CD4-positive, alpha-beta T cell (primary cell): ENCODE measurements around the gene BANP. TPM values are rescaled to one million over a fixed set of nuclear protein-coding genes. Genes with fewer than 3 reads are reported as not detected.

Experiments used
- ATAC-seq: fragments of 200-7000 bp; cut with Tn5 transposase; one replicate; pipeline ENCODE4 v1.10.0; 2022; ENCODE audit warnings: mild to moderate bottlenecking; ENCODE audit not compliant: poor library complexity
- CTCF ChIA-PET: fragments of 350-600 bp; sonication (Branson Sonifier 250); formaldehyde crosslinking; loops from one replicate; lab custom pipeline; 2021; ENCODE audit warnings: antibody characterized with exemption, inconsistent platforms; lab: Charles Lee
- POLR2A ChIA-PET: fragments of 350-600 bp; sonication (Branson Sonifier 250); formaldehyde crosslinking; loops from one replicate; lab custom pipeline; 2021; ENCODE audit warnings: antibody characterized with exemption, inconsistent platforms; lab: Charles Lee
- DNase-seq, 14 experiments: peaks; one replicate each; pipeline ENCODE4 v3.0.0-alpha.2; 2013 to 2020; ENCODE audit warnings: mixed read lengths in 2 of 14
- H3K27ac ChIP-seq, 2 donors: one replicate each; pipeline versions ENCODE4 v1.5.1 to v1.7.0; 2013; ENCODE audit warnings: low read length in 2 of 2, low read depth in 1 of 2, mild to moderate bottlenecking in 1 of 2
- H3K27me3 ChIP-seq, 2 experiments: 1 replicate in 1 of 2; 2 replicates in 1 of 2; pipeline versions ENCODE4 v1.6.1 to v1.7.0; 2013; ENCODE audit warnings: low read length in 2 of 2, control low read depth in 1 of 2, mild to moderate bottlenecking in 1 of 2, moderate library complexity in 1 of 2; ENCODE audit not compliant: insufficient read depth in 2 of 2, control insufficient read depth in 1 of 2
- H3K36me3 ChIP-seq: one replicate; pipeline ENCODE4 v1.6.1; 2013; ENCODE audit warnings: low read length, control low read depth; ENCODE audit not compliant: insufficient read depth
- H3K4me1 ChIP-seq: one replicate; pipeline ENCODE4 v1.6.1; 2013; ENCODE audit warnings: low read length, control low read depth; ENCODE audit not compliant: insufficient read depth
- H3K4me3 ChIP-seq: one replicate; pipeline ENCODE4 v1.5.1; 2013; ENCODE audit warnings: mild to moderate bottlenecking, low read length, moderate library complexity
- H3K9me3 ChIP-seq, 2 experiments: 1 replicate in 1 of 2; 2 replicates in 1 of 2; pipeline versions ENCODE4 v1.6.1 to v1.7.0; 2013; ENCODE audit warnings: low read length in 2 of 2, mild to moderate bottlenecking in 2 of 2, control low read depth in 1 of 2, moderate library complexity in 1 of 2; ENCODE audit not compliant: control insufficient read depth in 1 of 2, insufficient read depth in 1 of 2
- H3K27ac Mint-ChIP-seq: one replicate; pipeline ENCODE4 v1.8.0; 2020; ENCODE audit warnings: mixed read lengths
- H3K27me3 Mint-ChIP-seq: one replicate; pipeline ENCODE4 v1.8.0; 2021; ENCODE audit warnings: mixed read lengths
- H3K36me3 Mint-ChIP-seq: one replicate; pipeline ENCODE4 v1.8.0; 2021; ENCODE audit warnings: low read depth, mixed read lengths
- H3K4me1 Mint-ChIP-seq: one replicate; pipeline ENCODE4 v1.8.0; 2021; ENCODE audit warnings: low read depth, mixed read lengths
- H3K4me3 Mint-ChIP-seq: one replicate; pipeline ENCODE4 v1.8.0; 2020; ENCODE audit warnings: mild to moderate bottlenecking, mixed read lengths
- H3K9me3 Mint-ChIP-seq: one replicate; pipeline ENCODE4 v1.8.0; 2020; ENCODE audit warnings: mixed read lengths
- intact Hi-C, 2 experiments: fragments of 100-400 bp; cut with DNase I in 1 of 2; cut with micrococcal nuclease in 1 of 2; formaldehyde crosslinking; loops; one replicate each; pipeline versions ENCODE4 v1.15.1 to v1.9.0; 2023 to 2025; cut with DNase I, micrococcal nuclease
- total RNA-seq, 174 experiments: library from RNA in 2 of 174; stranded (reverse) in 2 of 174; gene quantifications; one replicate each; pipeline ENCODE4 v1.2.3 and lab custom pipeline; 2021 to 2026
- TF ChIP-seq, protein P1 (sequence below): fragments of 200-600 bp; IDR thresholded peaks from one replicate; pipeline ENCODE4 v1.8.0; 2022; ENCODE audit warnings: antibody characterized with exemption, mild to moderate bottlenecking

BANP gene
- total RNA-seq, 2 experiments from 2014 or later = 57.5 to 58.6 TPM

DNA sequence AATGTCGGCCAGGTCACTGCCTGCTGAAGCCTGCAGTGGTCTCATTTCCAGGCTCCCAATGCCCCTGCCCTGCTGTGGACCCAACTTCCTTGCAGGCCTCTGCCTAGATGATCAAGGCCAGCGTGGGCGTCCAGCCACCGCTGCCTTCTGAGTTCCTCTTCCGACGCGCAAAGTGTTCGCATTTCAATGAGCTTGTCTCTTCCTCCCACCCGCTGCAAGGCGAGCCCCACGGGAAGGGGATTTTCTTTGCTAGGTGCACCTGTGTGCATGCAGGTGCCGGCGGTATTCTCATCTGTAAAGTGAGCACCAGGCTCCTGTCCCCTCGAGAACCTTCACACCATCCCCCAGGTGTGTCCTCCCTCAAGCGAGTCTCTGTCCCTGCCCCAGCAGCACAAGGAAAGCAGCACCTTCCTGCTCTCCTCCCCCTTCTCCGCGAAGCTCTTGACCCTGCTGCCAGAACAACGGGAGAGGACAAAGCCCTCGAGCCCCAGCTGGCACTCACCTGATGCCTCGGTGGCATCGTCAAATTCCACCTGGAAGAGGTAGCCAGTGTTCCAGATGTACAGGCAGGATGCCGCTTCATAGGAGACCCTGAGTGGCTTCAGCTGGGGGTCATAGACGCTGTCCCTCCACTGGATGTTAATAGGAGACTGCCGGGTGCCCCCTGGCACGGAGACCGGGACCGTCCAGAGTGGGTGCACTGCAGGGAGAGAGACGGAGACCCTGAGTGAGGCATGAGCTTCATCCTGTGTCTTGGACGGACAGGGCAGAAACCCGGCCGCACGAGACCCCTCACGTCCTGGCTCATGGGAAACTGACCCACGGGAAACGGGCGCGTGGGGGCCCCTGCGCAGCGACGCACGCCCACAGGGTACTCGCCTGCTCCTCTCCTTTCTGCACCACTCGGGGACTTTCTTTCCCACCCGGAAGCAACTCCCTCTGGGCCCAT is 24.7 kb upstream of the BANP start:
- peak overlapping the region; percentile 39 for H3K4me3 Mint-ChIP-seq
- no peak for ATAC-seq
- Histone ChIP-seq H3K4me3 (no peak overlapping the region), H3K9me3 (peaks cover 0 to 4% of the 10 kb centered on the region in 2 experiments), H3K27ac (no peak overlapping the region), H3K36me3 (no peaks in the 10 kb centered on the region), H3K4me1 (peaks cover 6% of the 10 kb centered on the region), H3K27me3 (no peaks in the 10 kb centered on the region)
- CTCF ChIA-PET = no interaction called here
- H3K27ac Mint-ChIP-seq = no peak overlapping the region
- no peaks in the 10 kb centered on the region for H3K27me3 Mint-ChIP-seq
- no peaks in the 10 kb centered on the region for H3K36me3 Mint-ChIP-seq
- POLR2A ChIA-PET = no interaction called here
- intact Hi-C loops = no loop called here
- H3K4me1 Mint-ChIP-seq = peaks cover 7% of the 10 kb centered on the region
- peak in 3 of 14 experiments; percentile 6 to 34 (median 23) for DNase-seq
- TF ChIP-seq, protein P1, sequence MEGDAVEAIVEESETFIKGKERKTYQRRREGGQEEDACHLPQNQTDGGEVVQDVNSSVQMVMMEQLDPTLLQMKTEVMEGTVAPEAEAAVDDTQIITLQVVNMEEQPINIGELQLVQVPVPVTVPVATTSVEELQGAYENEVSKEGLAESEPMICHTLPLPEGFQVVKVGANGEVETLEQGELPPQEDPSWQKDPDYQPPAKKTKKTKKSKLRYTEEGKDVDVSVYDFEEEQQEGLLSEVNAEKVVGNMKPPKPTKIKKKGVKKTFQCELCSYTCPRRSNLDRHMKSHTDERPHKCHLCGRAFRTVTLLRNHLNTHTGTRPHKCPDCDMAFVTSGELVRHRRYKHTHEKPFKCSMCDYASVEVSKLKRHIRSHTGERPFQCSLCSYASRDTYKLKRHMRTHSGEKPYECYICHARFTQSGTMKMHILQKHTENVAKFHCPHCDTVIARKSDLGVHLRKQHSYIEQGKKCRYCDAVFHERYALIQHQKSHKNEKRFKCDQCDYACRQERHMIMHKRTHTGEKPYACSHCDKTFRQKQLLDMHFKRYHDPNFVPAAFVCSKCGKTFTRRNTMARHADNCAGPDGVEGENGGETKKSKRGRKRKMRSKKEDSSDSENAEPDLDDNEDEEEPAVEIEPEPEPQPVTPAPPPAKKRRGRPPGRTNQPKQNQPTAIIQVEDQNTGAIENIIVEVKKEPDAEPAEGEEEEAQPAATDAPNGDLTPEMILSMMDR = no peak
- no peaks in the 10 kb centered on the region for H3K9me3 Mint-ChIP-seq

DNA sequence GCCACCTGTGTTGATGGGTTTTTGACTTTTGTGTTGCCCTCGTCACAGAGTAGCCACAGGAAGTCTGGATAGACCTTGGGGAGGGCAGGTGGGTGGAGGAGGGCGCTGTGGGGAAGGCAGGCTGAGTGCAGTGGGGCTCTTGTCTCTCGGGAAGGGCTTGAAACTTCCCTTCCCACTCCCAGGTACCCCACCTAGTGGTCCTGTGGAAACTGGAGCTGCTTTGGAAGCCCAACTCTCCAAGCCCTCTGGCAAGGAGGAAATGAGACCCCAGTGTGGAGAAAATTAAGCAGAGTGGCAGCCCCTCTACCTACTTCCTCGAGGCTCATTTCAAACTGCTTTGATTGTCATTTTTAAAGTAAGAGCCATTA is 24.1 kb upstream of the BANP start:
- intact Hi-C loops = no loop called here
- H3K9me3 Mint-ChIP-seq = no peaks in the 10 kb centered on the region
- DNase-seq (no peak), ATAC-seq (no peak)
- no peaks in the 10 kb centered on the region for H3K27me3 Mint-ChIP-seq
- H3K4me3 Mint-ChIP-seq = no peak overlapping the region
- no peak overlapping the region for H3K27ac Mint-ChIP-seq
- no peaks in the 10 kb centered on the region for H3K36me3 Mint-ChIP-seq
- Histone ChIP-seq H3K36me3 (no peaks in the 10 kb centered on the region), H3K4me1 (peaks cover 6% of the 10 kb centered on the region), H3K9me3 (peaks cover 0 to 4% of the 10 kb centered on the region in 2 experiments), H3K4me3 (no peak overlapping the region), H3K27ac (no peak overlapping the region), H3K27me3 (no peaks in the 10 kb centered on the region)
- ChIA-PET POLR2A (no interaction called here), CTCF (no interaction called here)
- TF ChIP-seq, protein P1 = no peak
- H3K4me1 Mint-ChIP-seq = peaks cover 7% of the 10 kb centered on the region

DNA sequence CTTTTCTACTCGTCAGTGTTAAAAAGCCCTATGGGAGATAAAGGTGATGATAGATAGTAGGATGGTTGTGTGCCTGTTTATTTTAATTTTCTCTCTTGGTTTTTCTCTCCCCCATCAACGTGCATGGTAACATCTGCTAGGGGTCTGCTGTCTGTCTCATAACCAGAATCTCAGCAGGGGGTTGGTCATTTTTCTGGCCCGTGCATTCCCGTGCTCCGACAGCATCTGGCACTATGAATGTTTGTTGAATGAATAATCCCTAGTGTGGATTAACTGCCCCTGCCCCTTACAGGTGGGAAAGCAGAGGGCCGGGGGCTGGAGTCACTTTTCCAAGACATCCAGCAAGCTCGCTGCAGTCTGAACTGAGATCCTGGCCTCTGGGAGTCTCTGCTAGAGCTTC is 21.2 kb upstream of the BANP start:
- Mint-ChIP-seq H3K36me3 (no peaks in the 10 kb centered on the region), H3K27me3 (no peaks in the 10 kb centered on the region), H3K4me3 (no peak overlapping the region), H3K4me1 (peaks cover 7% of the 10 kb centered on the region), H3K27ac (no peak overlapping the region), H3K9me3 (no peaks in the 10 kb centered on the region)
- no peak overlapping the region for H3K27ac ChIP-seq
- ATAC-seq (no peak), DNase-seq (no peak)
- H3K4me3 ChIP-seq = no peak overlapping the region
- H3K9me3 ChIP-seq = no peaks in the 10 kb centered on the region
- intact Hi-C loops = no loop called here
- CTCF ChIA-PET = no interaction called here
- peaks cover 6% of the 10 kb centered on the region for H3K4me1 ChIP-seq
- H3K36me3 ChIP-seq = no peaks in the 10 kb centered on the region
- TF ChIP-seq, protein P1 = no peak
- no peaks in the 10 kb centered on the region for H3K27me3 ChIP-seq
- POLR2A ChIA-PET = no interaction called here
